HepG2 (cell line): ENCODE data around the gene TSEN34. TPM values are rescaled to one million over a fixed set of nuclear protein-coding genes. Genes with fewer than 3 reads are reported as not detected.

Experiments
- CSRNP1 ChIP-seq: sonication (generic); formaldehyde crosslinking; IDR thresholded peaks from 2 replicates; pipeline ENCODE4 v1.8.1; 2023; ENCODE audit warnings: mild to moderate bottlenecking, missing genetic modification reagents
- DBP ChIP-seq: sonication (generic); formaldehyde crosslinking; IDR thresholded peaks from 2 replicates; pipeline ENCODE4 v1.4.0; 2020; ENCODE audit warnings: missing genetic modification reagents; ENCODE audit errors: not compliant biosample characterization
- DRAP1 ChIP-seq: IDR thresholded peaks from 2 replicates; pipeline ENCODE4 v1.6.1; 2016; ENCODE audit warnings: missing genetic modification reagents, missing compliant biosample characterization
- ETV6 ChIP-seq: sonication (generic); formaldehyde crosslinking; conservative IDR thresholded peaks from 2 replicates; pipeline ENCODE4 v1.4.0; 2020; ENCODE audit warnings: missing genetic modification reagents
- HINFP ChIP-seq: sonication (generic); formaldehyde crosslinking; IDR thresholded peaks from 2 replicates; pipeline ENCODE4 v1.4.0; 2020; ENCODE audit warnings: low read depth, mild to moderate bottlenecking, missing genetic modification reagents
- KDM5A ChIP-seq: fragments of 200-600 bp; sonication (generic); IDR thresholded peaks from 2 replicates; pipeline ENCODE4 v1.7.0; 2018; ENCODE audit warnings: antibody characterized with exemption, mild to moderate bottlenecking, low read length, borderline replicate concordance
- KMT2B ChIP-seq: IDR thresholded peaks from 2 replicates; pipeline ENCODE4 v1.6.1; 2016; ENCODE audit warnings: missing genetic modification reagents, missing compliant biosample characterization
- RORA ChIP-seq: sonication (generic); formaldehyde crosslinking; IDR thresholded peaks from 2 replicates; pipeline ENCODE4 v1.5.0; 2020; ENCODE audit warnings: mild to moderate bottlenecking, missing genetic modification reagents, moderate library complexity
- SP4 ChIP-seq: sonication (generic); formaldehyde crosslinking; IDR thresholded peaks from 2 replicates; pipeline ENCODE4 v1.8.1; 2023; ENCODE audit warnings: mild to moderate bottlenecking, missing genetic modification reagents
- ZMYM4 ChIP-seq: sonication (generic); formaldehyde crosslinking; IDR thresholded peaks from 2 replicates; pipeline ENCODE4 v1.8.1; 2023; ENCODE audit warnings: mild to moderate bottlenecking, missing genetic modification reagents
- ZNF18 ChIP-seq: sonication (generic); formaldehyde crosslinking; IDR thresholded peaks from 2 replicates; pipeline ENCODE4 v1.8.0; 2022; ENCODE audit warnings: mild to moderate bottlenecking, missing genetic modification reagents; ENCODE audit not compliant: insufficient replicate concordance
- ZNF263 ChIP-seq: sonication (generic); formaldehyde crosslinking; IDR thresholded peaks from 2 replicates; pipeline ENCODE4 v1.4.0; 2020; ENCODE audit warnings: missing genetic modification reagents
- ZNF768 ChIP-seq: sonication (generic); formaldehyde crosslinking; IDR thresholded peaks from 2 replicates; pipeline ENCODE4 v1.4.0; 2020; ENCODE audit warnings: missing genetic modification reagents
- polyA plus RNA-seq, 8 experiments: library from polyadenylated mRNA; depleted of rRNA in 3 of 8; stranded (reverse) in 7 of 8; unstranded in 1 of 8; fragments of >200 nt; fragmentation: Illumina TruSeq in 4 of 8; extraction: Trizol in 4 of 8; gene quantifications; 2 replicates each; pipeline versions ENCODE4 v1.2.1 to v1.2.3, GENCODE V29; 2011 to 2016; ENCODE audit warnings: low read depth in 4 of 8, missing spikeins in 1 of 8, mixed read lengths in 1 of 8; ENCODE audit not compliant: insufficient read depth in 1 of 8
- total RNA-seq, 5 experiments: library from RNA; depleted of rRNA; stranded (reverse); fragments of >200 nt; fragmentation: Illumina TruSeq; extraction: Trizol; gene quantifications; 2 replicates each; pipeline ENCODE4 v1.2.3, GENCODE V29; 2016; ENCODE audit warnings: low read depth in 1 of 5
- TF ChIP-seq, protein P1 (sequence below): sonication (generic); formaldehyde crosslinking; IDR thresholded peaks from 2 replicates; pipeline ENCODE4 v1.4.0; 2020; ENCODE audit warnings: missing genetic modification reagents
- TF ChIP-seq, protein P2 (sequence below): IDR thresholded peaks from 2 replicates; pipeline ENCODE4 v1.6.1; 2016; ENCODE audit warnings: mild to moderate bottlenecking, missing biosample characterization, missing genetic modification reagents
- TF ChIP-seq, protein P3 (sequence below), 2 experiments: sonication (generic) in 1 of 2; formaldehyde crosslinking in 1 of 2; IDR thresholded peaks; 2 replicates each; pipeline versions ENCODE4 v1.5.1 to v1.6.1; 2011 to 2020; ENCODE audit warnings: borderline replicate concordance in 1 of 2, low read depth in 1 of 2, low read length in 1 of 2, mild to moderate bottlenecking in 1 of 2, missing genetic modification reagents in 1 of 2, moderate library complexity in 1 of 2

The TSEN34 gene
- total and polyA plus RNA-seq, 2 of the 13 experiments (the other 11 are each of a cell fraction or from before 2014, with no cell fraction given): 55.1 to 65.4 TPM

DNA sequence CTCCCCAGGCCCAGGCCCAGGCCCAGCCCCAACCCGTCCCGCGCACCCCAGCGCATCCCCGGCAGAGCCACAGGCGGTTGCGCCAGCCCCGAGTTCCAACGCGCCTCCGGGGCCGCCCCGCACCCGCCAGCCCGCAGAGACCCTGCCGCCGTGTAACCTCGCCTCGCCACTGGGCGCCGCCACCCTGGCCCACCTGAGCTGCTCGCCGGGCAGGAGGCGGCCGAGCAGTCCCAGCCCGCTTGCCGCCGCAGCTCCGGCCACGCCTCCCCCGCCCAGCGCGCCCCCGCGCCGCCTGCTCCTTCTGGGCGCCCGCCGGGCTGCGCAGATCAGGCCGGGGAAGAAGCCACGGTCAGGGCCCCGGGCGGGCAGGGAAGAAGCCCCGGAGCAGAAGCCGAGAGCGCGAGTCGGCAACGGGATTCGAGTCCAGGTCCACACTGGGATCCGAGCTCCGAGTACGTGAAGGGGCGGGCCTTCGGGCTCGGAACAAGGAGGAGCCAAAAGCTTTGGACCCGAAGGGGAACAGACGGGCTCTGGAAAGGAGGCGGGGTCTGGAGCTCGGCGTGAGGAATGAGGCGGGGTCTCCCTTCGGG is 1.9 kb upstream of the TSEN34 start, which contains the start of gene MBOAT7 (continued):
- TF ChIP-seq, protein P1, sequence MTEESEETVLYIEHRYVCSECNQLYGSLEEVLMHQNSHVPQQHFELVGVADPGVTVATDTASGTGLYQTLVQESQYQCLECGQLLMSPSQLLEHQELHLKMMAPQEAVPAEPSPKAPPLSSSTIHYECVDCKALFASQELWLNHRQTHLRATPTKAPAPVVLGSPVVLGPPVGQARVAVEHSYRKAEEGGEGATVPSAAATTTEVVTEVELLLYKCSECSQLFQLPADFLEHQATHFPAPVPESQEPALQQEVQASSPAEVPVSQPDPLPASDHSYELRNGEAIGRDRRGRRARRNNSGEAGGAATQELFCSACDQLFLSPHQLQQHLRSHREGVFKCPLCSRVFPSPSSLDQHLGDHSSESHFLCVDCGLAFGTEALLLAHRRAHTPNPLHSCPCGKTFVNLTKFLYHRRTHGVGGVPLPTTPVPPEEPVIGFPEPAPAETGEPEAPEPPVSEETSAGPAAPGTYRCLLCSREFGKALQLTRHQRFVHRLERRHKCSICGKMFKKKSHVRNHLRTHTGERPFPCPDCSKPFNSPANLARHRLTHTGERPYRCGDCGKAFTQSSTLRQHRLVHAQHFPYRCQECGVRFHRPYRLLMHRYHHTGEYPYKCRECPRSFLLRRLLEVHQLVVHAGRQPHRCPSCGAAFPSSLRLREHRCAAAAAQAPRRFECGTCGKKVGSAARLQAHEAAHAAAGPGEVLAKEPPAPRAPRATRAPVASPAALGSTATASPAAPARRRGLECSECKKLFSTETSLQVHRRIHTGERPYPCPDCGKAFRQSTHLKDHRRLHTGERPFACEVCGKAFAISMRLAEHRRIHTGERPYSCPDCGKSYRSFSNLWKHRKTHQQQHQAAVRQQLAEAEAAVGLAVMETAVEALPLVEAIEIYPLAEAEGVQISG (CRISPR knock-in tag): peak; percentile 87
- TF ChIP-seq ETV6 (CRISPR knock-in tag) (no peak; the same call in 1 of the 2 replicates), RORA (CRISPR knock-in tag) (no peak), KDM5A (peak; percentile 64; the same call in 1 of the 2 replicates), SP4 (CRISPR knock-in tag) (peak; percentile 46), KMT2B (CRISPR knock-in tag) (no peak), ZNF768 (CRISPR knock-in tag) (peak; percentile 39), CSRNP1 (CRISPR knock-in tag) (peak; percentile 64; the same call in 1 of the 2 replicates), ZNF263 (CRISPR knock-in tag) (0 out of 2 replicates have a peak, but pooled peaks have one; percentile 22), ZNF18 (CRISPR knock-in tag) (peak; percentile 25), DBP (CRISPR knock-in tag) (no peak), HINFP (CRISPR knock-in tag) (peak; percentile 100), DRAP1 (no peak), ZMYM4 (CRISPR knock-in tag) (peak; percentile 53; the same call in 1 of the 2 replicates)
- TF ChIP-seq, protein P2, sequence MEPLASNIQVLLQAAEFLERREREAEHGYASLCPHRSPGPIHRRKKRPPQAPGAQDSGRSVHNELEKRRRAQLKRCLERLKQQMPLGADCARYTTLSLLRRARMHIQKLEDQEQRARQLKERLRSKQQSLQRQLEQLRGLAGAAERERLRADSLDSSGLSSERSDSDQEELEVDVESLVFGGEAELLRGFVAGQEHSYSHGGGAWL (CRISPR knock-in tag): no peak
- TF ChIP-seq, protein P3, sequence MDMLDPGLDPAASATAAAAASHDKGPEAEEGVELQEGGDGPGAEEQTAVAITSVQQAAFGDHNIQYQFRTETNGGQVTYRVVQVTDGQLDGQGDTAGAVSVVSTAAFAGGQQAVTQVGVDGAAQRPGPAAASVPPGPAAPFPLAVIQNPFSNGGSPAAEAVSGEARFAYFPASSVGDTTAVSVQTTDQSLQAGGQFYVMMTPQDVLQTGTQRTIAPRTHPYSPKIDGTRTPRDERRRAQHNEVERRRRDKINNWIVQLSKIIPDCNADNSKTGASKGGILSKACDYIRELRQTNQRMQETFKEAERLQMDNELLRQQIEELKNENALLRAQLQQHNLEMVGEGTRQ (IDR thresholded peaks at IDR 0.05; ENCODE audit: low read depth, low read length): no peak
- TF ChIP-seq, protein P3 (CRISPR knock-in tag; IDR thresholded peaks at IDR 0.05; ENCODE audit: borderline replicate concordance): no peak
